Subcutaneous abdominal adipose tissue (tissue), 5 donors: ENCODE data around the gene RASSF3.

Source experiments
- H3K27ac ChIP-seq: one replicate; pipeline ENCODE4 v1.7.0; 2013; ENCODE audit warnings: low read depth, mild to moderate bottlenecking, inconsistent platforms, low read length, moderate library complexity
- H3K27me3 ChIP-seq, 5 donors: one replicate each; pipeline ENCODE4 v1.7.0; 2013; ENCODE audit warnings: low read length in 5 of 5, inconsistent platforms in 1 of 5; ENCODE audit not compliant: control insufficient read depth in 5 of 5, insufficient read depth in 4 of 5
- H3K36me3 ChIP-seq, 5 donors: one replicate each; pipeline ENCODE4 v1.7.0; 2013; ENCODE audit warnings: low read length in 5 of 5; ENCODE audit not compliant: control insufficient read depth in 5 of 5, insufficient read depth in 5 of 5
- H3K4me1 ChIP-seq, 5 donors: one replicate each; pipeline ENCODE4 v1.7.0; 2013; ENCODE audit warnings: low read length in 5 of 5, mild to moderate bottlenecking in 3 of 5, moderate library complexity in 1 of 5; ENCODE audit not compliant: control insufficient read depth in 5 of 5, insufficient read depth in 5 of 5
- H3K4me3 ChIP-seq, 5 donors: one replicate each; pipeline ENCODE4 v1.7.0; 2013; ENCODE audit warnings: low read length in 5 of 5, low read depth in 1 of 5
- H3K9ac ChIP-seq, 5 donors: one replicate each; pipeline ENCODE4 v1.7.0; 2013; ENCODE audit warnings: low read length in 5 of 5, mild to moderate bottlenecking in 4 of 5, moderate library complexity in 3 of 5
- H3K9me3 ChIP-seq, 5 donors: one replicate each; pipeline ENCODE4 v1.7.0; 2013; ENCODE audit warnings: low read length in 5 of 5; ENCODE audit not compliant: control insufficient read depth in 5 of 5
- donor health status: healthy.
- donor health status: healthy.
- donor health status: healthy.
- donor health status: healthy.
- donor health status: healthy.

The RASSF3 gene

DNA sequence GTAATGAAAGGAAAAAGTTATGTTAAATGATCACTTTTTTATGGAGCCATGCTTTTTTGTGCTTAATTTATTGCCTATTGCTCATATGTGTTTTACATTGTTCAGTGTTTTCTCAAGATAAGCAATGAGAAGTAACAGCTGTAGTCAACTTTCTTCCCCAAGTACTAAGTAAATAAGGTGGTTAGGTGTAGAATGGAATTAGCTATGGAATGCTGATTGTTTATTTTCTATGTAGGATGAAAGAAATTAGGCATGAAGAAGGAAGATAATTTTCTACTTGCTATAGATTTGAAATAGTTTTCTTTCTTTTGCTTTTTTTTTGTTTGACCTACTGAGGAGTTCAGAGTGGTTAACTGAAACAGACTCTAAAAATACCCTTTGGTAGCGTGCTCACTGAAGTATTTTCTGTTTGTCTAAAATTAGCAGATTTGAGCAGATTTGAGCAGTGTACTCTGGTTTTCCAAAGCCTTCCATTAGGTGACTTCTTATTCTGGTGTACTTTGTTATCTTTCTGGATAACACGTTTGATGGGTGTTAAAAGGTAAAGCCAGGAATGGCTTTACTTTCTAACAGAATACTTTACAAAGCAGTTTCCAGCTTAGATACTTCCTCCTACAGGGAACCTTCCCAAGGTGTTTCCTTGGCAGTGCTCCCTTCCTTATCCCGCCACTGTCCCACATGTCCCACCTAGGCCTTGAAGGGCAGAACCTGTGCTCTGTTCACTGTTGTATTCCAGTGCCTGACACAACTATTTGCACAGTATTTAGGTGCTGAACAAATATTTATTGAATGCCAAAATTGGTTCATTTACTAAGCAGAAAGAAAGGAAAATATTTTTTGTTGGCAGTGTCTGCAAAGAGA, 56.0 kb downstream of the RASSF3 start:
- no peak overlapping the region for H3K9ac ChIP-seq
- no peaks in the 10 kb centered on the region for H3K9me3 ChIP-seq
- H3K4me3 ChIP-seq: no peak overlapping the region
- H3K27me3 ChIP-seq: no peaks in the 10 kb centered on the region
- no peak overlapping the region for H3K27ac ChIP-seq
- H3K4me1 ChIP-seq: peaks cover 0 to 42% (median 40%) of the 10 kb centered on the region in 5 donors
- no peaks in the 10 kb centered on the region for H3K36me3 ChIP-seq

- H3K36me3 ChIP-seq: no peaks in the 10 kb centered on the region
- no peak overlapping the region for H3K9ac ChIP-seq
- H3K9me3 ChIP-seq: no peaks in the 10 kb centered on the region
- no peak overlapping the region for H3K27ac ChIP-seq
- H3K4me3 ChIP-seq: no peak overlapping the region
- H3K27me3 ChIP-seq: no peaks in the 10 kb centered on the region
- H3K4me1 ChIP-seq: peaks cover 0 to 53% (median 46%) of the 10 kb centered on the region in 5 donors
These were observed 57.5 kb downstream of the RASSF3 start for GRCh38 chr12:64667793-64668192.

DNA sequence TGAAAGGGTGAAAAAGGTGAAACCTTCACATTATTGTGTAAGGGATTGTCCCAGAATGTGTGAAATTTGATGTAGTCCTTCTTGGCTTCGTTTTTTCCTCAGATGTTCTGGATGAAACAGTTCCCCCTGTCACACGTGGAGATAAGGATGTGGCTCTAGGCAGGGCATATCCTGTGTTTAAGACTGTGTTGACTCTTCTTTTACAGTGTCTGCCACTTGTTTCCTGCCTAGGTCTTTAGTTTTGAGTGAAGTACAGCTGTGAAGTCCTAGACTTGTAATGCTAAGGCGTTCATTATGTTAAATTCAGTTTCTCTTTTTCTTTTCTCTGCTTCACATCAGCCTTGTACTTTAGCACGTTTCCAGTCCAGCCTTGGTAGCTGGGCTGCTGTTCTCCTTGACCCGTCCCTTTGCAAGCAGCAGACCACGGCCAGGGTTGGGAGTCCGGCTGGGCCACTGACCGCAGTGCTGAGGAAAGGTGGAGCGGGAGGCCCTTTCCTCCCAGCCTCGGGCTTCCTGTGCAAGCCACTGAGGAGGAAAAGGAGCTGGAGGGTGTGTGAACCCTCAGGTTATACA, 59.1 kb downstream of the RASSF3 start:
- H3K36me3 ChIP-seq: no peaks in the 10 kb centered on the region
- H3K4me1 ChIP-seq: peaks cover 0 to 69% (median 46%) of the 10 kb centered on the region in 5 donors
- peak overlapping the region in 2 of 5 donors; percentile 49 to 58 for H3K9ac ChIP-seq
- H3K9me3 ChIP-seq: no peaks in the 10 kb centered on the region
- peak overlapping the region in 3 of 5 donors; percentile 19 to 33 (median 20) for H3K4me3 ChIP-seq
- no peaks in the 10 kb centered on the region for H3K27me3 ChIP-seq
- H3K27ac ChIP-seq: peak overlapping the region; percentile 24

GRCh38 chr12:64670019-64670418, 59.7 kb downstream of the RASSF3 start:
- Histone ChIP-seq H3K9me3 (no peaks in the 10 kb centered on the region), H3K36me3 (no peaks in the 10 kb centered on the region), H3K4me3 (no peak overlapping the region), H3K4me1 (peaks cover 0 to 72% (median 43%) of the 10 kb centered on the region in 5 donors), H3K27ac (peak overlapping the region; percentile 20), H3K9ac (no peak overlapping the region), H3K27me3 (no peaks in the 10 kb centered on the region)

DNA sequence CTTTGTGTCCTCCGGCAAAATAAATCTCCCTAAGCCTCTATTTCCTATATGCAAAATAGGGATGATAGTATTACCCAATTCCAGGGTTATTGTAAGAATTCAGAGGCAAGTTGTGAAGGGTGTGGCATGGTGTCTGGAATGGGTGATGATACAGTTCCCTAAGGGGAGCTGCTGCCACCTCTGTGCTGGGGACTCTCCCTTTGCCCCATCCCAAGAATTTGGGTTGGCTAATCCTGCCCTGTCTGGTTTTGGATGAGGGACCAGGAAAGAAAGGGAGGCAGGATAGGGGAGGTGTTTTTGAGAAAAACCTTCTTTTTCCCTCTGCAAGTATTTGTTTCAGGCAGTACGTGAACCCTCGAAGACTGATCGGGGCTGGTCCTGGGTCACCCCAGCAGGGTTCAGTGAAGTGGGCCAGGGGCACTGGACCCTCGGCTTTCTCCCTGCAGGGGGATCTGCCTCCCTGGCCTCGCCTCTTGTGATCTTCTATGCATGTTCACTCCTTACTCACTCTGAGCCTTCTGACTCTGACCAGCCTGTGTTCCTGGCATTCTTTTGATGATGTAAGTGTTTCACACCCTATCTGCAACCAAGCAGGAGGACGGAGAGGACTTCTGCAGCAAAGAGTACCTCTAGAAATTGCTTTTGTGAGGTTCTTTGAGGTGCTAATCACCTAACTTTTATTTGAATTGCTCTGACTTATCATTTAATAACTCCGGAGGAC, 60.8 kb downstream of the RASSF3 start:
- Histone ChIP-seq H3K9ac (peak overlapping the region in 1 of 5 donors; percentile 39), H3K36me3 (no peaks in the 10 kb centered on the region), H3K27ac (peak overlapping the region; percentile 2), H3K4me3 (no peak overlapping the region), H3K27me3 (no peaks in the 10 kb centered on the region), H3K4me1 (peaks cover 0 to 73% (median 32%) of the 10 kb centered on the region in 5 donors), H3K9me3 (no peaks in the 10 kb centered on the region)

- no peak overlapping the region for H3K9ac ChIP-seq
- H3K4me1 ChIP-seq: peaks cover 0 to 69% (median 32%) of the 10 kb centered on the region in 5 donors
- H3K4me3 ChIP-seq: no peak overlapping the region
- no peaks in the 10 kb centered on the region for H3K9me3 ChIP-seq
- no peak overlapping the region for H3K27ac ChIP-seq
- no peaks in the 10 kb centered on the region for H3K36me3 ChIP-seq
- no peaks in the 10 kb centered on the region for H3K27me3 ChIP-seq
These were observed 61.4 kb downstream of the RASSF3 start for GRCh38 chr12:64671681-64672080.

- no peaks in the 10 kb centered on the region for H3K36me3 ChIP-seq
- no peaks in the 10 kb centered on the region for H3K27me3 ChIP-seq
- H3K4me1 ChIP-seq: peaks cover 0 to 68% (median 34%) of the 10 kb centered on the region in 5 donors
- peak overlapping the region in 1 of 5 donors; percentile 35 for H3K9ac ChIP-seq
- no peak overlapping the region for H3K4me3 ChIP-seq
- H3K9me3 ChIP-seq: no peaks in the 10 kb centered on the region
- no peak overlapping the region for H3K27ac ChIP-seq
These were observed 62.7 kb downstream of the RASSF3 start for GRCh38 chr12:64672925-64673409.

DNA sequence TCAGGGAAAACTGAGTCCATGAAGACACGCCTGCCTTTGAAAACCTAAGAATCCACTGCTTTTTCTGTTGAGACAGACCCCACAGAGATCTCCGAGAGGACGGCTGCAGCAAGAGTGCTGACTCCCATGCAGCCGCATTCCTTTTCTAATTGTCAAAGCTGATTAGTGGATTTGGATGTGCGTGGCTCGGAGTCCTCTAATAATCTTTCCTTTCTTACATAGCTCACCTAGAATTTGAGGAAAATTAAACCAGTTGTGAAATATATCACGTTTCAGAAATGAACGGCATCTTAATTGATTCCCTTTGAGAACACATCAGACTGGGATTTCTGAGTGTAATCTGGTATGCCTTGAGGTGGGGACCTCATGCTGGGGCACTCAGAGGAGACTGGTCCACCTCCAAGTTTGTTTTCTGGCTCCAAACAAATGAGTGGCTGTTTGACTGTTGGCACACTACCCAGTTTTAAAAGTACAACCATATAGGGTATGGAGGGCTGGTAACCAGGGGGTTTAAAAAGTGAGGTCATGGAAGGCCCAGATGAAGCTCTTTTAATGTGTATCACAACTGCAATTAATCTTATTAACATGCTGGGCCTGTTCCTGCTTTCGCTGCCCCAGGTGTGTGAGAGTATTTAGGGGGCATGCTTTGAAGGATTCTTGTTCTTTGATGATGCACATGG, 63.3 kb downstream of the RASSF3 start:
- H3K4me1 ChIP-seq: peaks cover 0 to 68% (median 34%) of the 10 kb centered on the region in 5 donors
- no peaks in the 10 kb centered on the region for H3K27me3 ChIP-seq
- H3K36me3 ChIP-seq: no peaks in the 10 kb centered on the region
- no peaks in the 10 kb centered on the region for H3K9me3 ChIP-seq
- H3K9ac ChIP-seq: peak overlapping the region in 1 of 5 donors; percentile 35
- no peak overlapping the region for H3K4me3 ChIP-seq
- H3K27ac ChIP-seq: no peak overlapping the region

DNA sequence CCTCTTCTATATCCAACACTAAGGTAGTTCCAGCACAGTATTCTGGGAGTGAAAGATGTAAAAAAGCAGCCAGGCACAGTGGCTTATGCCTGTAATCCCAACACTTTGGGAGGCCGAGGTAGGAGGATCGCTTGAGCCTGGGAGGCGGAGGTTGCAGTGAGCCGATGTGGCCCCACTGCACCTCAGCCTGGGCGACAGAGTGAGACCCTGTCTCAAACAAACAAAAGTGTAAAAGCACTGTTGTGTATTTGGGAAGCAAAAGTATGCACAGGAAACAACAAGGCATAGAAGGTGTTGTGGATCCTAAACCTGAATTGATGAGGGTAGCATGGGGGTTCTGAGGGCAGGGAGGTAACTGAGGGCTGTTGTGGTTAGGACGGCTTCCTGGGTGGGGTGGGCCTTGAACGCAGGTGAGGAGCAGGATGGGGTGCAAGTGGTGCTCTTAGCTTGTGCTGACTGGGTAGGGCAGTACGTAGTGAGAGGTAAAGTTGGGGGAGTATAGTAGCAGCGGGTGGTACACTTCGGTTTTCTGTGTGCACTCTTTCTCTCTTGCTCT, 64.2 kb downstream of the RASSF3 start:
- Histone ChIP-seq H3K9ac (no peak overlapping the region), H3K27me3 (no peaks in the 10 kb centered on the region), H3K27ac (no peak overlapping the region), H3K9me3 (no peaks in the 10 kb centered on the region), H3K4me3 (no peak overlapping the region), H3K4me1 (peaks cover 0 to 65% (median 32%) of the 10 kb centered on the region in 5 donors), H3K36me3 (no peaks in the 10 kb centered on the region)
